Measurements from ENCODE around the gene NOL9. TPM values are rescaled to one million over a fixed set of nuclear protein-coding genes. Genes with fewer than 3 reads are reported as not detected.

Gene NOL9
- total and polyA plus RNA-seq, 2 of the 13 experiments (the other 11 are each of a cell fraction or from before 2014, with no cell fraction given) = 18.0 to 24.7 TPM

- TF ChIP-seq AFF4 (CRISPR knock-in tag; IDR thresholded peaks at IDR 0.05) (no peak), MATR3 (CRISPR knock-in tag; IDR thresholded peaks at IDR 0.05) (0 out of 2 replicates have a peak, but pooled peaks have one; percentile 20), ZNF790 (CRISPR knock-in tag; IDR thresholded peaks at IDR 0.05; ENCODE audit: borderline replicate concordance) (peak; percentile 9; the same call in 1 of the 2 replicates), RFX5 (IDR thresholded peaks at IDR 0.05; ENCODE audit: low read depth, low read length) (no peak), AHR (CRISPR knock-in tag; IDR thresholded peaks at IDR 0.05) (no peak; the same call in 1 of the 2 replicates), SCMH1 (CRISPR knock-in tag; IDR thresholded peaks at IDR 0.05; ENCODE audit: borderline replicate concordance) (no peak), JDP2 (CRISPR knock-in tag; IDR thresholded peaks at IDR 0.05; ENCODE audit: borderline replicate concordance) (no peak), ZNF558 (CRISPR knock-in tag; IDR thresholded peaks at IDR 0.05; ENCODE audit: borderline replicate concordance) (no peak; the same call in 1 of the 2 replicates), FOXA3 (CRISPR knock-in tag; IDR thresholded peaks at IDR 0.05) (no peak), ZNF17 (CRISPR knock-in tag; IDR thresholded peaks at IDR 0.05) (no peak), TOE1 (CRISPR knock-in tag; IDR thresholded peaks at IDR 0.05) (no peak), ZNF24 (IDR thresholded peaks at IDR 0.05) (no peak), PHB2 (IDR thresholded peaks at IDR 0.05; ENCODE audit: partially characterized antibody) (no peak), THRA (CRISPR knock-in tag; IDR thresholded peaks at IDR 0.05; ENCODE audit: borderline replicate concordance) (no peak), ZNF749 (CRISPR knock-in tag; IDR thresholded peaks at IDR 0.05; ENCODE audit: borderline replicate concordance) (no peak), HDAC2 (CRISPR knock-in tag; IDR thresholded peaks at IDR 0.05) (no peak), ZNF737 (CRISPR knock-in tag; IDR thresholded peaks at IDR 0.05; ENCODE audit: borderline replicate concordance) (no peak), MIER2 (CRISPR knock-in tag; IDR thresholded peaks at IDR 0.05) (no peak), ZNF547 (CRISPR knock-in tag; IDR thresholded peaks at IDR 0.05) (no peak; the same call in 1 of the 2 replicates), U2AF2 (IDR thresholded peaks at IDR 0.05; ENCODE audit: low read depth, low read length) (no peak), ZNF354B (CRISPR knock-in tag; IDR thresholded peaks at IDR 0.05) (no peak), DDIT3 (CRISPR knock-in tag; IDR thresholded peaks at IDR 0.05) (no peak), ZNF572 (CRISPR knock-in tag; IDR thresholded peaks at IDR 0.05) (no peak), ZFP36 (IDR thresholded peaks at IDR 0.05; ENCODE audit: borderline replicate concordance, low read depth, low read length, partially characterized antibody) (no peak), ATRX (CRISPR knock-in tag; IDR thresholded peaks at IDR 0.05; ENCODE audit: borderline replicate concordance) (no peak), MED1 (CRISPR knock-in tag; IDR thresholded peaks at IDR 0.05) (peak; percentile 2; the same call in 1 of the 2 replicates), TOPORS (CRISPR knock-in tag; IDR thresholded peaks at IDR 0.05) (no peak; the same call in 1 of the 2 replicates)
Observed at GRCh38 chr1:6601923-6602668, 47.8 kb upstream of the NOL9 start (continued).
